Ishikawa (cell line): ENCODE results near the gene BCL2L12.

Experiments
- CEBPB ChIP-seq: IDR thresholded peaks from 2 replicates; pipeline ENCODE4 v1.6.1; 2012
- CREB1 ChIP-seq: IDR thresholded peaks from 2 replicates; pipeline ENCODE4 v1.6.1; 2012; ENCODE audit warnings: low read depth
- EGR1 ChIP-seq: IDR thresholded peaks from 2 replicates; pipeline ENCODE4 v1.6.1; 2012
- EP300 ChIP-seq: IDR thresholded peaks from 2 replicates; pipeline ENCODE4 v1.6.1; 2012; ENCODE audit warnings: borderline replicate concordance
- MAX ChIP-seq: IDR thresholded peaks from 2 replicates; pipeline ENCODE4 v1.6.1; 2012
- NFIC ChIP-seq: IDR thresholded peaks from 2 replicates; pipeline ENCODE4 v1.6.1; 2012
- RAD21 ChIP-seq: IDR thresholded peaks from 2 replicates; pipeline ENCODE4 v1.6.1; 2012; ENCODE audit warnings: low read depth
- REST ChIP-seq: IDR thresholded peaks from 2 replicates; pipeline ENCODE4 v1.6.1; 2012; ENCODE audit warnings: low read depth, mild to moderate bottlenecking
- TCF12 ChIP-seq: IDR thresholded peaks from 2 replicates; pipeline ENCODE4 v1.6.1; 2012; ENCODE audit warnings: low read depth
- USF1 ChIP-seq: IDR thresholded peaks from 2 replicates; pipeline ENCODE4 v1.6.1; 2012

GRCh38 chr19:49689133-49690078, 23.7 kb downstream of the BCL2L12 start, which contains the start of gene ADM5:
- TF ChIP-seq RAD21 (no peak), MAX (no peak), CEBPB (no peak), USF1 (no peak), REST (no peak), CREB1 (no peak), EGR1 (no peak), NFIC (no peak), EP300 (no peak), TCF12 (no peak)
